Measurements from ENCODE around the gene VPS26A.

VPS26A gene

DNA sequence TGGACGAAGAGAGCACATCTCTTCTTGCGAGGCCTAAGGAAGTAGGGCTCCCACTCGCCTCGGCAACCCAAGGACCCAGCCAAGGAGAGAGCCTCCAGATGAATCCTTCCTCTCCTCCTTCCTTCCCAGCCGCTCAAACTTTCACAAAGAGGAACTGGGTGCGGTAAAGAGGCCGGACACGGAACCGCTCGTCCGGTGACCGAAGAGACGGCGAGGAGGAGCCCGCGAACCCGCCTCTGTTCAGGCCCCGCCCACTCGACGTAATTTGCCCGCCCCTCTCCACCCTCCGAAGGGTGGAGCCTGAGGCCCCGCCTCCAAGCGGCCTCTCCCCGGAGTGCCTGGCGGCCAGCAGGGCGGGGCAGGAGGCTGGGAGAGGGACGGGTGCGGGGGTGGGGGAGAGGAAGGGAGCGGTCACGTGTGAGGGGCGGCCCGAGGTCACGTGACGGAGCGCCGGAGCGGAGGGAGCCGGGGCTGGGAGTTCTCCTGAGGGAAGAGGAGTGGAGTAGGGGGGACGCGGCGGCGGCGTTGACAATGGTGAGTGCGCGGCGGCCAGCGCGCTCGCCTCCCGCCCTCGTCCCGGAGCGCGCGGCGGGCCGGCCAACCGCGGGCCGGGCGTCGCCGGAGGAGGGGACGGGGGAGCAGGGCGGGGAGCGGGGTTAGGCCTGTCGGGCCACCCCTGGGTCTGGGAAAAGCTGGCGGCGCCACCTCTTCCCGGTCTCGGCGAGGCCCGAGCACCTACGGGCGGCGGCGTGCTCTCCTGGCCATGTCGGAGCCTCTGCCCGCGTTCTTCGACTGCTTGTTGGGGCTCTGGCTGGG lies at the start of gene VPS26A:
Gene VPS26A (plus strand): TSS at position 432 of the 816 bp plus-strand sequence. CDS start 100 bp downstream, at position 532.
- peak; percentile 100 for DNase-seq (ENCODE audit: low read depth, low spot score)

DNA sequence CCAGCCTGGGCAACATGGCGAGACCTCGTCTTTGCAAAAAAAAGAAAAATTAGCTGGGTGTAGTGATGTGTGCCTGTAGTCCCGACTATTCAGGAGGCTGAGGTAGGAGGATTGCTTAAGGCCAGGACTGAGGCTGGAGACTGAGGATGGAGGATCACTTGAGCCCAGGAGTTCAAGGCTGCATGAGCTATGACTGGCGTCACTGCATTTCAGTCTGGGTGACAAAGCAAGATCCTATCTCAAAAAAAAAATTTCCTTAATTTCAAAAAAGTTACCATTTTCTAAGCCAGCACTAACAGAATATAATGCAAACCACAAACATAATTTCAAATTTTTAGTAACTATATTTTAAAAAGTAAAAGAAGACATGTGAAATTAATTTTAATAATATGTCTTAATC lies 49.4 kb upstream of the VPS26A start:
- no peak for DNase-seq (ENCODE audit: low read depth, low spot score)

DNA sequence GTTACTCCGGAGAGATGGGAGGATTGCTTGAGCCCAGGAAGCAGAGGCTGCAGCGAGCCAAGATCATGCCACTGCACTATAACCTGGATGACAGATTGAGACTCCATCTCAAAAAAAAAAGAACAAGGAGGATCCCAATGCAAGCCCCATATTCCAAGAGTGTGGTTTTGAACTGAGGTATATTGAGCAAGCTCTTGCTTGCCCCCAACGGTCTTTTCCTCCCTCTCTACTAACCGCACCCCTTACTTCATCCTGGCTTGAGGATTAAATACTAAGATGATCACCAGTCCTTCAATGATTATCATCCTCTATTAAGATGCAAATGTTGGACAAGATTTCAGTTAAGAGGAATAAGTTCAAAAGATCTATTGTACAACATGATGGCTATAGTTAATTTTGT lies 48.5 kb upstream of the VPS26A start:
- no peak for DNase-seq (ENCODE audit: low read depth, low spot score)

DNA sequence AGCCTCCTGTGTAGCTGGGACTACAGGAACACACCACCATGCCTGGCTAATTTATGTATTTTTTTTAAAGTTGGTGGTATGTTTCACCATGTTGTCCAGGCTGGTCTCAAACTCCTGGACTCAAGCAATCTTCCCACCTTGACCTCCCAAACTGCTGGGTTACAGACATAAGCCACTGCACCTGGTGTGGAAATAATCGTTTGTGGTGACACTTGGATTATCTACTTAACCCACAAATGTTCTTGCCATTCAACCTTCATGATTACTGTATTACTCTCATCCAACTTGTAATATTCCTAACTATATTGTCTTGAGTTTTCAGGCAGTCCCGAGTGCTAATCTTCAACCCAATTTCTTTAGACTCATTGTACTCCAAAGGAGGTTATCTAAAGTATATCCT lies 45.7 kb upstream of the VPS26A start:
- DNase-seq (ENCODE audit: low read depth, low spot score) = no peak

DNA sequence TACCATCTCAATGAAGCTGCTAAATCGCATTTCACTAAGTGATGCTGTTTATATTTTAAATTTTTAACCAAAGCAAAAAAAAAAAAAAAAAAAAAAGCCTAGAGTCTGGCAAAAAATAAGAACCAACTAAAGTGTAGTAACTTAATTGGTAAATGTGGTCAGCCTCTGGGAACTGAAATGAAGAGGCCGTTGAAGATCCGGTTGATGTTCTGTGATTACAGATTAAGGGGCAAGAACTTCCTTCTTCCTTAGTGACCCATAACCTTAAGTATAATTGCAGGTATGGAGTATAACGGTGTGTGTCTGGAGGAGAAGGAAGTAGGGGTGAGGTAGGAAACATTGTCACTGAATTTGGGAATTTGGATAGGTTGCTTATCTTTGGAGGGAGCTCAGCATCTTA lies 43.8 kb upstream of the VPS26A start:
- DNase-seq (ENCODE audit: low read depth, low spot score) = no peak

DNA sequence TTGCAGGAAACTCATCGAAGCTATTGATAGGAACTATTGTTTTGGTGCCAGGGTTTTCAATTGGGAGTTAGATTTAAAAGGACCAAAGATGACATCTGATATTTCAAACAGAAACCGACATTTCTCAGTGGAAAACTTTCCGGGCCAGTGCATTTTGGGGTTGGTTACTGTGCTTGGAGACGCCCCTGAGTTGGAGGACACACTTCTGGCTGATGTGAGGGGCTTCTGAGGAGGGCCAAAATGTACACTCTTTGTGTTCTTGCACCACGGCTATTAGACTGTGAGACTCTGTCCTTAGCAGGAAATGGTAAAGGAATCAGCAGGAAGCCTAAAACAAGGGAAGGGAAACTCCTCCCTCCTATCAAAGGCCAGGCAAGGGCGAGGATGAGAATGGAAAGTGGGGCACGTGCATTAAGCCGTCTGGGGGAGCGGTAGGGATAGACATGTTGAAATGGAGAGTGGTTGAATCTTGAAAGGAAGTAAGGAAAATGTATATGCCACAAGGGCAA lies 37.9 kb upstream of the VPS26A start:
- DNase-seq (ENCODE audit: low read depth, low spot score) = no peak

DNA sequence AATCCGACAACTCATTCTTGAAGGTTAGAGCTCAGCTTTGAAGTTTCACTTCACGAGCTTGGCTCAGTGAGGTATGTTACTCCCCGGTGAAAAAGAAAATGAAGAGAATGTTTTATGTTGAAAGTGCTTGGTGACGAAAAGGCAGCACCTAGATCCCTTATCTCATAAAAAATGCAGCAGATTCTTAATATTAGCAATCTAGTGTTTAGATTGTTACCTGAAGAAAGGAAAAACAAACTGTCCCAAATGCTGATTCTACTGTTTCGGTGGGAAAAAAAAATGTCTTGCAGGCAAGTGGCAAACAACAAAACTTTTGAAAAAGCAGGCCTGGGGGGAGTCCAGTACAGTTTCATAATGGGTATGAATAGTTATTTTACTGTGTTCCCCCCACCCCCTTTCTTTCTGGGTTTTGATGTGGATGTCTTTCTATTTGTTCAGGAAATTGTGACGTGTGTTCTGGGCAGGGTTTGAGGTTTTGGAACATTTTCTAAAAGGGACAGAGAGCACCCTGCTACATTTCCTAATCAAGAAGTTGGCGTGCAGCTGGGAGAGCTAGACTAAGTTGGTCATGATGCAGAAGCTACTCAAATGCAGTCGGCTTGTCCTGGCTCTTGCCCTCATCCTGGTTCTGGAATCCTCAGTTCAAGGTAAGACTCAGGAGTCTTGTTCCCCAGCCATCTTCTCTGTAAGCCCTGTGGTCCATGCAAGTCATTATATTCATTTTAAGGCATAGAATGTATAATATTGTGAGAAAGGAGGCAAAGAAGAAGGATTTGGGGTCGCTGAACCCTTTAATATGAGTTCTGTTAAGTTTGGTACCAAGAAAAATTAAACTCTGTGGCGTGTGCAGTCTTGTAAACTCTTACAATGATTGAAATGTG lies 36.1 kb upstream of the VPS26A start, which contains the start of gene SRGN:
Gene SRGN (plus strand): TSS at position 514 of the 881 bp plus-strand sequence. CDS start 55 bp downstream, at position 569.
- no peak for DNase-seq (ENCODE audit: low read depth, low spot score)

DNA sequence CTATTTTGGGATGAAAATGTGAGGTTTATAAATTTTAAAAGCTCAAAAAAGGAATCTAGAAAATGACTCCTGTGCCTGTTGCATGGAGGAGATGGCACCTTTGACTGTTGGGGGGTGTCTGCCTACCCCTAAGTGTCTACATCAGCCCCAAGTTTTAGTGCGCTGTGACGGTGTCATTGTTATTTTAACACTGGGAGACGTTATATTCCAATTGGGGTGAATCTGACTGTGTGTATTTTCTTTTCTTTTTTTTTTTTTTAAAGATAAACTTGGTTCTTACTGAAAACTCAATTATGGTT lies 35.6 kb upstream of the VPS26A start:
- DNase-seq (ENCODE audit: low read depth, low spot score) = no peak

DNA sequence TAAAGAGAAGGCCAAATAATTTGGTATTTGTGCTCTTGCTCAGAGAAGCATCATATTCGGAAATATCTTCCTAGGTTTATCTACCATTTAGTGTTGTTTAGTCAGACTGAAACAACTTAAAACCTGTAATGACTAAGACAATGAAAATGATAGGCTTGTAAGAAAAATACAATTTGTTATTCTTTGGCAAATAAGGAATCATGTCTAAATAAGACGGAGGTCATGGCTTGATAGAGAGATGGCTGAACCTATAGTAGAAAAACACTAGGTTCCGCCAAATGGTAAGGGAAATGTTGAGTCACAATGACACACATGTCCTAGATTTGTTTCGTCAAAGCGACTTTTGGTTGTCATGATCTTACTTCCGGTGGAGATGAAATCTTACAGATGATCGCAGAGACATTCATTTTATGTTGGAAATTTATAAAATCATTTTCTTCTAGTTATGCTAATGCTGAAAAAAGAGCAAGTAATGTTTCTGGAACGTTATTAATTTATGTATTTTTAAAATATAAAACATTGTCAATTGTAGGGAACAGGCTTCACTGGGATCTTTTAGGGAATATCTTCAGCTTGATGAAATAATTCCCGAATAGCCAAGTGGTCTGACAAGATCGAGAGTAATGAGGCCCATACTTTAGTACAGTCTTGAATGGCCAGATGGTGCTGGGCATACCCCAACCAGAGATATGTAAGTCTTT lies 35.0 kb upstream of the VPS26A start:
- DNase-seq (ENCODE audit: low read depth, low spot score) = no peak

DNA sequence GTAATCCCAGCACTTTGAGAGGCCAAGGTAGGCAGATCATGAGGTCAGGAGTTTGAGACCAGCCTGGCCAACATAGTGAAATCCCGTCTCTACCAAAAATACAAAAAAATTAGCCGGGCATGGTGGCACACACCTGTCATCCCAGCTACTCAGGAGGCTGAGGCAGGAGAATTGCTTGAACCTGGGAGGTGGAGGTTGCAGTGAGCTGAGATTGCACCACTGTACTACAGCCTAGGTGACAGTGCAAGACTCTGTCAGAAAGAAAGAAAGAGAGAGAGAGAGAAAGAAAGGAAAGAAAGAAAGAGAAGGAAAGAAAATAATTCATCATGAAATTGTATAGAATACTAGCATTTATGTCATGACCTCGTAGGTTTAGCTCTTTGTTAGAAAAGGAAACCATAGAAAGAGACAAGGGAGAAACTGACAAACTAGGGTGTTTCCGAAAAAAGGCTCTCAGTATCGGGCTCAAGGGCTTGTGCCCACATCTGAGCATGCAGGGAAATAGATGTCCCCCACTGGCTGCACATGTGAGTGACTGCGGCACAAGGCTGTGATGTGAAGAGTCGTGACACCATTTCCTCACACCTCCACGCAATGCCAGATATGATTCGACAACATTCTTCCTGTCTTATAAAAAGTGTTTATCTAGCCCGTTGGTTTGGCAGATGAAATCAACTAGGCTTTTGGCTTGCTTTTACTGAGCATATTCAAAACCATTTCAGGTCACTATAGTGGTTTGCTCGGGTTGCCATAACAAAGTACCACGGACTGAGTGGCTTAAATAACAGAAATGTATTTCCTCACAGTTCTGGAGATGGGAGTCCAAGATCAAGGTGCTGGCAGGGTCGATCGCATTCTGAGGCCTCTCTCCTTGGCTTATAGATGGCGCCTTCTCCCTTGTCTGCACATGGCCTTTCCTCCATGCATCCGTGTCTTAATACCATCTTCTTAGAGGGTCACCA lies 34.1 kb upstream of the VPS26A start:
- no peak for DNase-seq (ENCODE audit: low read depth, low spot score)

DNA sequence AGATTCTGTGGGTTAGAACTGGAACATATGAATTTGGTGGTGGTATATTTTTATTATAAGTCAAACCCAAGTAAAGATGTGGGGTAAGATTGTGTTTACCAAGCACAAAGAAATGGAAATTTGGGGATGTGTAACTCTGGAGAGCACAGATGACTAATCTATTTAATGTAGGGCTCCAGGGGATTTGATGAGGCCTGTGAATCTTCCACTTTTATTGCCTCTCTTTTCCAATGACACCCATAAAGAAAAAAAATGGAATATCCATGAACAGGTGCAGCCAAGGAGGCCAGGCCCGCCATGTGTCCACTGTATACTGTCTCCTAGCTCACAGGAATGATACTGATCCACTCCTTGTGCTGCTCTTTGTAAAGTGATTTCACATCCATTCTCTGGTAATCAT lies 33.3 kb upstream of the VPS26A start:
- DNase-seq (ENCODE audit: low read depth, low spot score) = no peak

DNA sequence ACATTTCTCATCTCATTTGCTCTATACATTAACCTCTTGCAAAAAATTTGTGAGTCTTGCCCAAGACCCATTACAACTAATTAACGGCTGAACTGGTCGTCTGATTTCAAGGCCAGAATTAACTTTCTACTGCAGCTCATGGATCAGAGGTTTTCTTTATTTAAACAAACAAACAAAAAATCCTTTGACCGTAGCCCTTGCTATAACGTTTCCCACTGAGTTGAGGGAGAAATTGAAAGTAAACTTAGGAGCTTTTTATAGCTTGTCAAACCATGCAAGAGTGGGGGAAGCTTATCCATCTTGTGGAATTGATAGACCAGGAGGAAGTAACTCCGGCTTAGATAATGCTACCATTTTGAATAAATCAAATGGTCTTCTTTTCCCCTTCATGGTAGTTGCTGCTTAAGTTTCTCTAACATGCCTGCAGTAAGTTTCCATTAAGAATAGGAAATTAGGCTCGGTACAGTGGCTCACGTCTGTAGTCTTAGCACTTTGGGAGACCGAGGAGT lies 32.8 kb upstream of the VPS26A start:
- no peak for DNase-seq (ENCODE audit: low read depth, low spot score)

DNA sequence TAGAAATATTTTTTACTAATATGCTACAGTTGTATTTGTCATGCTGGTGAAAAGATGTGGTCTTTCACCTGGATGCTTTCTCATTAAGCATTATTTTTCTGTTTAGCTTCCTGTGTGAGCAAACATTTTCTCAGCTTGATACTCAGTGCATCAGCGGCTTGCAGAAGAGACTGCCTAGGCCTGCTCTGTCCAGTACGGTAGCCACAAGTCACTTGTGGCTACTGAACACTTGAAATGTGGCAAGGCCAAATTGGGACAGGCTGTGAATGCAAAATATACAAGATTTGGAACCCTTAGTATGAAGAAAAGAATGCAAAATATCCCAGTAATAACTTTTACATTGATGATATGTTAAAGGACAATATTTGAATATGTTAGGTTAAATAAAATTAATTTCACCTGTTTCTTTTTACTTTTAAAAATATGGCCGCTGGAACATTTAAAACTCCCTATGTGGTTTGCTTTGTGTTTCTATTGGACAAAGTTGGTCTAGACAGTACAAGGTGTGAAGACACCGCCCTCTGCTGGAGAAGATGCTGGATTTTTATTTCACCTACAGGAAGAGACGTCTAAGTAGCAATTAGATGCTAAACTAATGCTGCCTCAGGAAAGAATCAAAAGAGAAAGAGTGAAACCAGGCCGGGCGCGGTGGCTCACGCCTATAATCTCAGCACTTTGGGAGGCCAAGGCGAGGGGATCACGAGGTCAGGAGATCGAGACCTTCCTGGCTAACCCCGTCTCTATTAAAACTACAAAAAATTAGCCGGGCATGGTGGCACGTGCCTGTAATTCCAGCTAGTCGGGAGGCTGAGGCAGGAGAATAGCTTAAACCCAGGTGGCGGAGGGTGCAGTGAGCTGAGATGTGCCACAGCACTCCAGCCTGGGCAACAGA lies 30.8 kb upstream of the VPS26A start:
- DNase-seq (ENCODE audit: low read depth, low spot score) = peak; percentile 89

DNA sequence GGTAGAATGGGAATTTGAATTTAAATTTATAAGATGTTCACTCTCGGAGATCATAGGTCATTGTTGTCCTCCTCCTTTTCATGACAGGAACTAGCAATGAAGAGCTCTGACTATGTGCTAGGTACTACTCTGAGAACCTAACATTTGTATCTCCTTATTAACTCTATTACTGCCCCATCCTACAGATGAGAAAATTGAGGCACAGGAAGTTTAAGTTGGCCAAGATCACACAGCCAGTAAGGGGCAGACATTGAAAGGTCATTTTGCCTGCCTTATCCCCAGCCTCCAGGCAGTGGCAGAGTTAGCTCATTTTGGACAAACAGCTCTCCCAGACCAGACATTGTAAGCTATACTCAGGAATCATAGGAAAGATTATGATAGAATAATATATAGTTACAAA lies 30.0 kb upstream of the VPS26A start:
- no peak for DNase-seq (ENCODE audit: low read depth, low spot score)

DNA sequence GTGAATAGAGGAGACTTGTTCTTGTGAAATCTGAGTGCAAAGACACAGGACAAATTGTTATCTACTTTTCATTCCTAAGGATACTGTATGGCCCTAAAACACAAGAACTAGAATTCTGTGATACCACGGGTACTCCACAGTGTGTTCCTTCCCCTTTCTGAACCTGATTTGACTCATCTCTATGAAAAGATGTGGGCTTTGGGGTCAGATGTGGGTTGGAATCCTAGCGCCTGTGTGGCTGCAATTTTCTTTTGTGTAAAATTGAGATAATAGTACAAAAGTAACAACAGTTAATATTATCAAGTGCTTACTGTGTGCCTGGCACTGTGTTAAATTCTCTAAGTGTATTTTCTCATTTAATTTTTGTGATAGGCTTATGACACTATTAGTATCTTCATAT lies 27.9 kb upstream of the VPS26A start:
- no peak for DNase-seq (ENCODE audit: low read depth, low spot score)

DNA sequence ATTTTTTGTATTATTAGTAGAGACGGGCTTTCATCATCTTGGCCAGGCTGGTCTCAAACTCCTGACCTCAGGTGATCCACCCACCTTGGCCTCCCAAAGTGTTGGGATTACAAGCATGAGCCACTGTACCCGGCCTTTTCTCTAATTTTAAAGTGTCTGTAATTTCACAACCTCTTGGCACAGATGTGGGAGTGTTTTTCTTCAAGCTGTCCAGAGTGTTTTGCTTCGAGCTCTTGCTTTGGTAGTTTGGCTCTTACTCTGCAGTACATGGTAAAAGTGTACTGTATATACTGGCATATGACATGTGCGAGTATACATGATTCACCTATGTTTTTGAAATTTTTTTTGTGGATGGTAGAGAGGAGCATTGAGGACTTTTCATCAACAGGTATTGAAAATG lies 26.2 kb upstream of the VPS26A start:
- no peak for DNase-seq (ENCODE audit: low read depth, low spot score)

DNA sequence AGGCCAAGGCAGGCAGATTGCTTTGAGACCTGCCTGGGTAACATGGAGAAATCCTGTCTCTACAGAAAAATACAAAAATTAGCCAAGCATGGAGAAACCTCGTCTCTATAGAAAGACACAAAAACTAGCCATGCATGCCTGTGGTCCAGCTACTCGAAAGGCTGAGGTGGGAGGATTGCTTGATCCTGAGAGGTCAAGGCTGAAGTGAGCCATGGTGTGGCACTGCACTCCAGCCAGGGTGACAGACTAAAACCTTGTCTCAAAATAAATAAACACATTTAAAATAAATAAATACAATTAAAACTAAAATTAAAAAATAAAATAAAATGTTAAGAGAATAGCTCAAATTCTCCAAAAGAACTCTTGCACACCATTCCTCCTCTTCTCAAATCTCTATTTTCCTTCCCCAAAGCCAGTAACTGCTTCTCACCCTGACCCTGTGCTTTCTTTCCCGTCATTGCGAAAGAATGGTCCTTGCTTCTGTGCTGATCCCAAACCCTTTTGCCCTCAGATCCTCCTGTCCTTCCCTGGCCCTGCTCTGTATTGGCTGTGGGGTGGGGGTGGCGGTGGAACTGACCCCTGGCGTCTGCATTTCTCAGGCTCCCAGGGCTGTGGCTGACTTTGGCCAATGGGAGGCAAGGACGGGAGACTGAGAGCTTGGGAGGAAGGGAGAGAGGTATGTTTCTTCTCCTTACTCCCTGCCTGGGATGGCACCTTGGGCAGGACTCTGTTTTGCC lies 23.7 kb upstream of the VPS26A start:
- no peak for DNase-seq (ENCODE audit: low read depth, low spot score)

DNA sequence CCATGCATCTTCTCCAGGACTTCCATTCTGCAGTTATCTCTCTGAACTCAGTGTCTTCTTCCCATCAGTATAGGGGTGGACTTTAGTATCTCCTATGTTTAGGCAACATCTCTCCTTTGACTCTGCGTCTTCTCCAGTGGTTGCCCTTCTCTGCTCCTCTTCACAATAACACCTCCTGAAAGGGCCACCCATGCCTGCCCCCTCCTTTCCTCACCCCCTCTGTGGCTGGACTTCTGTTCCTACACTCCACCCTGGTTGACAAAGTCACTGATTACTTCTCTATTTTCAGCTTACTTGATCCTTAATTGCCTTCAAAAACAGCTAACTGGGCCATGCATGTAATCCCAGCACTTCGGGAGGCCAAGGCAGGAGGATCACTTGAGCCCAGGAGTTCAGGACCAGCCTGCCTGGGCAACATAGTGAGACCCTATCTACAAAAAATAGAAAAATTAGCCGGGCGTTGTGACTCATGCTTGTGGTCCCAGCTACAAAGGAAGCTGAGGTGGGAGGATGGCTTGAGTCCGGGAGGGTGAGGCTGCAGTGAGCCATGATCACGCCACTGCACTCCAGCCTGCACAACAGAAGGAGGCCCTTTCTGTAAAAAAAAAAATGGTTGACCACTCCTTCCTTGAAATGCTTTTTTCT lies 22.4 kb upstream of the VPS26A start:
- peak; percentile 56 for DNase-seq (ENCODE audit: low read depth, low spot score)

Measured in astrocyte of the hippocampus (primary cell).